ENCODE measurements around the gene MEGF8. TPM values are rescaled to one million over a fixed set of nuclear protein-coding genes. Genes with fewer than 3 reads are reported as not detected.

The MEGF8 gene
- total and polyA plus RNA-seq, 12 donors, result 10.2 to 44.6 (median 40.2) TPM

GRCh38 chr19:42286349-42287016 lies 39.0 kb upstream of the MEGF8 start:
- DNase-seq (peak; percentile 54 to 57), ATAC-seq (peak in 3 of 8 donors; percentile 0 to 1 (median 1))
- H3K27me3 ChIP-seq, result no peaks in the 10 kb centered on the region
- H3K4me1 ChIP-seq, result peaks cover 20 to 48% (median 45%) of the 10 kb centered on the region in 9 donors
- intact Hi-C loops (cut with DNase I), result no loop called here
- no peak for TF ChIP-seq CTCF (IDR thresholded peaks at IDR 0.05)
- H3K27ac ChIP-seq, result peak overlapping the region in 9 of 10 donors; percentile 56 to 99 (median 86)
- H3K4me3 ChIP-seq, result peak overlapping the region in 7 of 10 donors; percentile 17 to 74 (median 67)
- 10 to 11% methylated on average over 13 of the region's 13 CpGs for WGBS, 2 donors
- H3K9me3 ChIP-seq, result no peaks in the 10 kb centered on the region
- peaks cover 0 to 49% (median 46%) of the 10 kb centered on the region in 9 donors for H3K36me3 ChIP-seq

GRCh38 chr19:42287017-42287826 lies 38.2 kb upstream of the MEGF8 start:
- no peak for TF ChIP-seq CTCF (IDR thresholded peaks at IDR 0.05)
- Histone ChIP-seq H3K27me3 (no peaks in the 10 kb centered on the region), H3K27ac (peak overlapping the region in 8 of 10 donors; percentile 56 to 99 (median 86)), H3K9me3 (no peaks in the 10 kb centered on the region), H3K4me1 (peaks cover 20 to 41% (median 38%) of the 10 kb centered on the region in 9 donors), H3K4me3 (no peak overlapping the region), H3K36me3 (peaks cover 0 to 57% (median 53%) of the 10 kb centered on the region in 9 donors)
- 90 to 92% methylated on average over 28 to 30 of the region's 30 CpGs for WGBS, 2 donors
- ATAC-seq (no peak), DNase-seq (peak in 1 of 2 donors; percentile 4)
- intact Hi-C loops (cut with DNase I), result no loop called here

- Histone ChIP-seq H3K36me3 (peaks cover 0 to 62% (median 56%) of the 10 kb centered on the region in 9 donors), H3K27ac (no peak overlapping the region)
- 91% methylated on average over 10 of the region's 10 CpGs for WGBS, 2 donors
These were observed 37.7 kb upstream of the MEGF8 start for GRCh38 chr19:42287827-42288107.

More at GRCh38 chr19:42287827-42288107, 37.7 kb upstream of the MEGF8 start:
- no peak for TF ChIP-seq CTCF (IDR thresholded peaks at IDR 0.05)
- DNase-seq (no peak), ATAC-seq (no peak)
- intact Hi-C loops (cut with DNase I), result no loop called here
- Histone ChIP-seq H3K4me1 (peaks cover 19 to 36% (median 32%) of the 10 kb centered on the region in 9 donors), H3K27me3 (no peaks in the 10 kb centered on the region), H3K9me3 (no peaks in the 10 kb centered on the region), H3K4me3 (no peak overlapping the region)
